Progenitor cell of endocrine pancreas (in vitro differentiated cells): Measurements from ENCODE around the gene RNF25. TPM values are rescaled to one million over a fixed set of nuclear protein-coding genes. Genes with fewer than 3 reads are reported as not detected.

Source experiments
- DNase-seq: peaks from one replicate; pipeline ENCODE4 v3.0.0; 2021; ENCODE audit warnings: low spot score; ENCODE audit not compliant: unreplicated experiment
- H3K27ac Mint-ChIP-seq: 2 replicates; pipeline ENCODE4 v1.8.0; 2021; ENCODE audit warnings: mild to moderate bottlenecking, moderate library complexity, mixed read lengths
- H3K27me3 Mint-ChIP-seq: 2 replicates; pipeline ENCODE4 v1.8.0; 2021; ENCODE audit warnings: mixed read lengths
- H3K36me3 Mint-ChIP-seq: 2 replicates; pipeline ENCODE4 v1.8.0; 2022; ENCODE audit warnings: mixed read lengths; ENCODE audit not compliant: insufficient read depth
- H3K4me1 Mint-ChIP-seq: 2 replicates; pipeline ENCODE4 v1.8.0; 2021; ENCODE audit warnings: low read depth, mixed read lengths
- H3K4me3 Mint-ChIP-seq: 2 replicates; pipeline ENCODE4 v1.8.0; 2021; ENCODE audit warnings: low read depth, mild to moderate bottlenecking, moderate library complexity, mixed read lengths
- H3K9me3 Mint-ChIP-seq: 2 replicates; pipeline ENCODE4 v1.8.0; 2021; ENCODE audit warnings: low read depth, mixed read lengths
- CTCF ChIP-seq: fragments of 200-600 bp; sonication (generic); IDR thresholded peaks from one replicate; pipeline ENCODE4 v1.5.0; 2021; ENCODE audit warnings: antibody characterized with exemption, mild to moderate bottlenecking; ENCODE audit not compliant: unreplicated experiment
- total RNA-seq: library from RNA; stranded (reverse); gene quantifications from 2 replicates; pipeline ENCODE4 v1.2.1, GENCODE V29; 2021

RNF25 gene
- total RNA-seq, 1 donor from 2014 or later = 28.7 TPM

DNA sequence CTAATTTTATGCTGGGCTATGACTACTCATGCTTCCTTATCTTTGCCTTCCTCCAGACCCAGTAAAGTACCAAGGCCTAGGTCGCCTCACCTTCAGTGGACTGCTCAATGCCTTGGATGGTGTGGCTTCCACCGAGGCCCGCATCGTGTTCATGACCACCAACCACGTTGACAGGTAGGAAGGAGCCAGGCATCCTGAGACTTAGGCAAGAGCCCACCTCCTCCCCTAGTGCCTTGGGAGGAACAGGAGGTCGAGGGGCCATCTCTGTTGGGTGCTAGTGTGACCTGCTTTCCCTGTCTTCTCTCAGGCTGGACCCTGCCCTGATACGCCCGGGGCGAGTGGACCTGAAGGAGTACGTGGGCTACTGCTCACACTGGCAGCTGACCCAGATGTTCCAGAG is 9.0 kb downstream of the RNF25 start:
- Mint-ChIP-seq H3K4me3 (no peak overlapping the region), H3K27ac (no peak overlapping the region), H3K27me3 (no peaks in the 10 kb centered on the region), H3K9me3 (no peaks in the 10 kb centered on the region), H3K36me3 (peaks cover 16% of the 10 kb centered on the region), H3K4me1 (peaks cover 18% of the 10 kb centered on the region)
- no peak for TF ChIP-seq CTCF
- no peak for DNase-seq

DNA sequence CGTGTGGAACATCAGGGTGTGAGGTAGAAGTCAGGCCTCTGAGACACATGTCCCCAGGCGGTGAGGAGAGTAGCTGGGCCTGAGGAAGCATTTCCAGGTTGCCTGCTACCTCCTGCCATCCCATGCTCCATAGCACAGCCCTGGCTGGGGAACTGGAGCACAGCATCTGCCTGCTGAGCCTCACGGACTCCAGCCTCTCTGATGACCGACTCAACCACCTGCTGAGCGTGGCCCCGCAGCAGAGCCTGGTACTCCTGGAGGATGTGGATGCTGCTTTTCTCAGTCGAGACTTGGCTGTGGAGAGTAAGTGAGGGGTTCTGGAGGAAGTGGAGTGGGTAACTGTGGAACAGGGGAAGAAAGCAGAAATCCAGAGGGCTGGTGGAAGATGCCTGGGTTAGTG is 9.4 kb downstream of the RNF25 start:
- H3K36me3 Mint-ChIP-seq = peaks cover 15% of the 10 kb centered on the region
- no peak for DNase-seq
- no peaks in the 10 kb centered on the region for H3K9me3 Mint-ChIP-seq
- peaks cover 21% of the 10 kb centered on the region for H3K4me1 Mint-ChIP-seq
- TF ChIP-seq CTCF = no peak
- H3K4me3 Mint-ChIP-seq = no peak overlapping the region
- no peak overlapping the region for H3K27ac Mint-ChIP-seq
- H3K27me3 Mint-ChIP-seq = no peaks in the 10 kb centered on the region

DNA sequence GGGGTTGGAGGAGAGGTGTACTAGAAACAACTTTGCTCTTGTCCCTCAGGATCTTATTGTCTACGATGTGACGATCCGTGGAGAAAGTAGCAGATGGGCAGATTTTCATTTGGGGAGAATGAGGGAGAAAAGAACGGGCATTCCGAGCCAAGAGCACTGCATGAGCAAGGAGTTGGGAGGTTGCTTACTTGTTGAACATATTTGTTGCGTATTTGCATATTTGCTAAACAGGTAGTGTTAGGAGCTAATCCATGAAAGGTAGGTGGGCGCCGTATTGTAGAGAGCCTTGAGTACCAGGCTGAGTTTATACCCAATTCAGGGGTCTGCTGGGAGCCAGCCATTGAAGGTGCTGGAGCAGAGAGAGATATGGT is 11.8 kb downstream of the RNF25 start:
- H3K4me3 Mint-ChIP-seq = peak overlapping the region; percentile 94
- peaks cover 21% of the 10 kb centered on the region for H3K4me1 Mint-ChIP-seq
- H3K27me3 Mint-ChIP-seq = no peaks in the 10 kb centered on the region
- DNase-seq = no peak
- peaks cover 12% of the 10 kb centered on the region for H3K36me3 Mint-ChIP-seq
- H3K27ac Mint-ChIP-seq = peak overlapping the region; percentile 92
- TF ChIP-seq CTCF = no peak
- H3K9me3 Mint-ChIP-seq = no peaks in the 10 kb centered on the region

DNA sequence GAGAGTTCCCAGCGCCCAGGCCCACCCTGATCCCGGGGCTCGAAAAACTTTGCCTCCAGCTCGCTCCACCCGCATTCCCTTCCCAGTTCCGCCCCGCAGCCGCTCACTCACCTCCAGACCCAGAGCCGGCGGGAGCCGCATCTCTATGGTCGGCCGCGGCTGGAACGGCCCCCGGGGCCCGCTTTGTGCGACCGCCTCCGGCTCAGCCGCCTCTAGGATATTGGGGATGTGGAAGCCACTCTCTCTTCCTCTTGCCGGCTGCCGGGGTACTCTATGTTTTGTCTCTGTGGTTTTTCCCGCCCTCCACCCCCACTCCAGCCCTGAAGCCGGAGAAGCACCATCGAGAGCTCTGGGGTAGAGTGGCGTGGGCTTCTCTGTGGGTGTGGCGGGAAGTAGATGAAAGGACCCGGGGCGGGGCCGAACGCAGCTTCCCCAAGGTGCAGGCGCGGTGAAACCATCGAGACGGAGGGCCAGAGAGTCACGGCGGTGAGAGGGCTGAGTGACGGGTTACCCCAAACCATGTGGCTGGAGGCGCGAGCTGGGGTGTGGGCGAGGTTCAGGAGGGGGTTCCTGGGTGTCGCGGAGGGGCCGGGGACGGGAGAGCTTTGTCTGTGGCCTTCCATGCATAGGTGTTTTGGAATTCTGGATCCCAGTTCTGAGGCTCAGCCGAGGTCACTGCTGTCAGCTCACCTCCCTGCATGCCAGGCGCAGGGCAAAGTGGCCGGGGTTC is 12.4 kb downstream of the RNF25 start, which contains the start of the genes BCS1L and ZNF142:
Gene BCS1L (plus strand): TSS at position 426 of the 730 bp plus-strand sequence. CDS start 1,305 bp downstream, outside the sequence.
Gene ZNF142 (minus strand): TSS at position 366 of the 730 bp plus-strand sequence. CDS start 3,194 bp downstream, outside the sequence.
- H3K27me3 Mint-ChIP-seq = no peaks in the 10 kb centered on the region
- peak within 1 kb of the TSS; percentile 92 for H3K27ac Mint-ChIP-seq
- no peak for TF ChIP-seq CTCF
- H3K36me3 Mint-ChIP-seq = peaks cover 12% of the 10 kb centered on the region
- peaks cover 21% of the 10 kb centered on the region for H3K4me1 Mint-ChIP-seq
- peak; percentile 61 for DNase-seq
- H3K9me3 Mint-ChIP-seq = no peaks in the 10 kb centered on the region
- H3K4me3 Mint-ChIP-seq = peak within 1 kb of the TSS; percentile 94

- DNase-seq = no peak
- Mint-ChIP-seq H3K27me3 (no peaks in the 10 kb centered on the region), H3K36me3 (peaks cover 10% of the 10 kb centered on the region), H3K9me3 (no peaks in the 10 kb centered on the region), H3K4me1 (peaks cover 21% of the 10 kb centered on the region), H3K4me3 (peak overlapping the region; percentile 94), H3K27ac (peak overlapping the region; percentile 92)
- peak; percentile 61 for TF ChIP-seq CTCF
Measured at GRCh38 chr2:218658671-218659257, 13.0 kb downstream of the RNF25 start.
